Measurements from ENCODE around the gene FRMD4A. TPM values are rescaled to one million over a fixed set of nuclear protein-coding genes. Genes with fewer than 3 reads are reported as not detected.

The FRMD4A gene
- total and polyA plus RNA-seq, 2 of the 4 experiments (the other 2 are of a cell fraction), result 30.3 to 68.8 TPM

DNA sequence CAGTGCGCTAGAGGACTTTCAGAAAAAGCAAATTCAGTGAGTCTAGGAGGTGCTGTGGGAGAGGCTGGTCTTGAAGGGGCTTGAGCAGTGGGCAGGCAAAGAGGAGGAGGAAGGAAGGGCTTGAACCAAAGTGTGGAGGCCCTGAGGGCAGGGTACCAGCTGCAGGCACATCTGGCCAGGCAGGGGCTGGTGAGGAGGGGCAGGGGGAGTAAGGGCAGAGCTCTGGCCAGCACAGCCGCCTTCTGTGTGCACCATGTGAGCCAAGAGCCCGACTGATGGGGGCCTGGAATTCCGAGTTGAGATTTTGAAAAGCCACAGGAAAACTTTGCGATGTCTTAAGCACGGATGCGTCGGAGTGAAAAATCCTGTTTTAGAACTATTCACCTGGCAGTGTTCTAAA, 669.5 kb downstream of the FRMD4A start:
- dilution Hi-C loops (cut with HindIII; ENCODE audit: low sequenced_read_pairs, unreplicated experiment), result no loop called here
- TF ChIP-seq MAFK (IDR thresholded peaks at IDR 0.05; ENCODE audit: low read depth, low read length), result no peak
- Histone ChIP-seq H2BK20ac (ENCODE audit: low read depth, low read length) (no peak overlapping the region), H3K4me1 (ENCODE audit: control insufficient read depth, insufficient read depth, low read length) (peaks cover 16% of the 10 kb centered on the region), H3K9me3 (ENCODE audit: control insufficient read depth, insufficient read depth, low read length) (no peaks in the 10 kb centered on the region), H3K56ac (ENCODE audit: extremely low read depth, insufficient read depth, low read length) (no peak overlapping the region), H2BK120ac (ENCODE audit: low read depth, low read length) (no peak overlapping the region), H2AK9ac (replicated peaks; ENCODE audit: low read depth, low read length, poor library complexity) (no peak overlapping the region), H2AFZ (replicated peaks; ENCODE audit: low read length, poor library complexity) (no peak overlapping the region), H4K20me1 (ENCODE audit: insufficient read depth, low read length) (peaks cover 3% of the 10 kb centered on the region; the same call in 1 of the 2 replicates), H2BK15ac (ENCODE audit: low read depth, low read length) (no peak overlapping the region), H3K4ac (ENCODE audit: low read depth, low read length) (0 out of 2 replicates have a peak overlapping the region, but pooled peaks have one; percentile 47), H2AK5ac (ENCODE audit: low read depth, low read length) (no peak overlapping the region), H4K91ac (ENCODE audit: insufficient read depth, low read depth, low read length) (peak overlapping the region; percentile 47; the same call in 1 of the 2 replicates), H3K79me1 (ENCODE audit: low read depth in 1 of 2, low read length in 2 of 2) (peaks cover 6 to 36% of the 10 kb centered on the region in 2 experiments; a peak in 3 of 4 replicates), H4K5ac (ENCODE audit: low read depth, low read length) (no peak overlapping the region), H3K27me3 (ENCODE audit: control insufficient read depth, insufficient read depth, low read length) (no peaks in the 10 kb centered on the region), H3K36me3 (ENCODE audit: control insufficient read depth, insufficient read depth, low read length) (peaks cover 44% of the 10 kb centered on the region), H3K4me2 (ENCODE audit: low read depth, low read length) (no peak overlapping the region), H2BK5ac (ENCODE audit: low read depth, low read length, poor library complexity, severe bottlenecking) (peak overlapping the region; percentile 17), H3K27ac (ENCODE audit: insufficient read depth, low read length) (no peak overlapping the region), H3K4me3 (ENCODE audit: insufficient read depth, low read depth, low read length) (no peak overlapping the region), H3K9me1 (ENCODE audit: insufficient read depth, low read length) (no peaks in the 10 kb centered on the region), H3K14ac (replicated peaks; ENCODE audit: low read depth, low read length) (peak overlapping the region; percentile 39; the same call in 1 of the 2 replicates), H4K8ac (ENCODE audit: low read depth in 2 of 2, low read length in 2 of 2) (peak overlapping the region in 1 of 2 experiments; percentile 24; a peak in 1 of 4 replicates), H3K18ac (ENCODE audit: low read depth, low read length) (no peak overlapping the region), H3K9ac (ENCODE audit: low read depth, low read length) (no peak overlapping the region), H3K23ac (ENCODE audit: low read depth, low read length) (peak overlapping the region; percentile 35; the same call in 1 of the 2 replicates)
- BruUV-seq (replicated peaks), result no TSS peak
- WGBS, 2 experiments (ENCODE audit: extremely low coverage in 2 of 2, insufficient read length in 1 of 2), result 39% methylated on average over 6 of the region's 8 CpGs; no CpG with 5 or more reads in 1 of the 2 experiments
- in situ Hi-C loops (cut with MboI; ENCODE audit: low sequenced_read_pairs), result loop anchor here (25.0 kb wide), 1 partner anchor 426 kb away; no protein-coding TSS in a partner anchor
- ChIA-PET CTCF (interaction anchor here (0.5 kb wide), 1 partner anchor 258 kb away, joined by 6 read pairs; no protein-coding TSS in a partner anchor), POLR2A (ENCODE audit: unreplicated experiment) (no interaction called here)
- DNase-seq (no peak), ATAC-seq (ENCODE audit: low read depth) (no peak)
- intact Hi-C loops (cut with micrococcal nuclease), result loop anchor here (5.0 to 10.0 kb wide), 3 partner anchors 46 to 434 kb away; no protein-coding TSS in a partner anchor

Data from IMR-90 (cell line).